Testis (tissue), 3 donors: ENCODE results near the gene INTS3. TPM values are rescaled to one million over a fixed set of nuclear protein-coding genes. Genes with fewer than 3 reads are reported as not detected.

Experiments
- DNase-seq: peaks from one replicate; pipeline ENCODE4 v3.0.0-alpha.2; 2019
- H3K27ac ChIP-seq, 2 donors: fragments of 200-600 bp; sonication (generic); one replicate each; pipeline ENCODE4 v1.5.1; 2019
- H3K27me3 ChIP-seq: fragments of 200-600 bp; sonication (generic); one replicate; pipeline ENCODE4 v1.5.1; 2019
- H3K36me3 ChIP-seq: fragments of 200-600 bp; sonication (generic); one replicate; pipeline ENCODE4 v1.5.1; 2017; ENCODE audit warnings: low read depth; ENCODE audit errors: missing control alignments
- H3K4me1 ChIP-seq: fragments of 200-600 bp; sonication (generic); one replicate; pipeline ENCODE4 v1.5.1; 2019
- H3K4me3 ChIP-seq, 2 donors: fragments of 200-600 bp; sonication (generic); one replicate each; pipeline ENCODE4 v1.5.1; 2017 to 2019
- H3K9me3 ChIP-seq: fragments of 200-600 bp; sonication (generic); one replicate; pipeline ENCODE4 v1.5.1; 2017
- POLR2A ChIP-seq: fragments of 450-650 bp; IDR thresholded peaks from one replicate; pipeline ENCODE4 v1.6.1; 2017; ENCODE audit warnings: antibody characterized with exemption, mild to moderate bottlenecking, moderate library complexity
- WGBS, 2 donors: methylation state at CpG; one replicate each; pipeline ENCODE4 v1.1.5; 2018; 5-methylcytosine and 5-hydroxymethylcytosine counted together
- intact Hi-C: fragments of 100-400 bp; cut with DNase I; formaldehyde crosslinking; loops from one replicate; pipeline ENCODE4 v1.15.1; 2023; ENCODE audit warnings: low total_unique reads
- polyA plus RNA-seq: library from polyadenylated mRNA; stranded (reverse); fragments of 350-450 nt; fragmentation: Illumina TruSeq; extraction: RNeasy Lipid Tissue Mini Kit (QIAGEN cat#74804); gene quantifications from one replicate; pipeline ENCODE4 v1.2.3, GENCODE V29; 2014; ENCODE audit warnings: low read depth, low replicate concordance; ENCODE audit not compliant: insufficient read depth
- total RNA-seq, 2 donors: library from RNA; depleted of rRNA; stranded (reverse); fragments of >200 nt; gene quantifications; one replicate each; pipeline ENCODE4 v1.2.3, GENCODE V29; 2016
- TF ChIP-seq, protein P1 (sequence below), 3 experiments: fragments of 450-650 bp in 2 of 3; fragments of 200-600 bp in 1 of 3; sonication (generic) in 1 of 3; IDR thresholded peaks; one replicate each; pipeline ENCODE4 v1.5.1; 2016 to 2019; ENCODE audit warnings: antibody characterized with exemption in 3 of 3, mild to moderate bottlenecking in 2 of 3, moderate library complexity in 1 of 3

The INTS3 gene
- total and polyA plus RNA-seq, 3 donors from 2014 or later = 66.1 to 121 (median 113) TPM

- DNase-seq = peak; percentile 96
- Histone ChIP-seq H3K9me3 (no peaks in the 10 kb centered on the region), H3K4me3 (peak overlapping the region in 1 of 2 donors; percentile 14), H3K27me3 (no peaks in the 10 kb centered on the region), H3K4me1 (no peaks in the 10 kb centered on the region), H3K27ac (no peak overlapping the region), H3K36me3 (no peaks in the 10 kb centered on the region)
- WGBS, 2 donors = 57 to 64% methylated on average over 20 to 26 of the region's 26 CpGs
- no peak for TF ChIP-seq POLR2A
- TF ChIP-seq, protein P1, sequence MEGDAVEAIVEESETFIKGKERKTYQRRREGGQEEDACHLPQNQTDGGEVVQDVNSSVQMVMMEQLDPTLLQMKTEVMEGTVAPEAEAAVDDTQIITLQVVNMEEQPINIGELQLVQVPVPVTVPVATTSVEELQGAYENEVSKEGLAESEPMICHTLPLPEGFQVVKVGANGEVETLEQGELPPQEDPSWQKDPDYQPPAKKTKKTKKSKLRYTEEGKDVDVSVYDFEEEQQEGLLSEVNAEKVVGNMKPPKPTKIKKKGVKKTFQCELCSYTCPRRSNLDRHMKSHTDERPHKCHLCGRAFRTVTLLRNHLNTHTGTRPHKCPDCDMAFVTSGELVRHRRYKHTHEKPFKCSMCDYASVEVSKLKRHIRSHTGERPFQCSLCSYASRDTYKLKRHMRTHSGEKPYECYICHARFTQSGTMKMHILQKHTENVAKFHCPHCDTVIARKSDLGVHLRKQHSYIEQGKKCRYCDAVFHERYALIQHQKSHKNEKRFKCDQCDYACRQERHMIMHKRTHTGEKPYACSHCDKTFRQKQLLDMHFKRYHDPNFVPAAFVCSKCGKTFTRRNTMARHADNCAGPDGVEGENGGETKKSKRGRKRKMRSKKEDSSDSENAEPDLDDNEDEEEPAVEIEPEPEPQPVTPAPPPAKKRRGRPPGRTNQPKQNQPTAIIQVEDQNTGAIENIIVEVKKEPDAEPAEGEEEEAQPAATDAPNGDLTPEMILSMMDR (IDR thresholded peaks at IDR 0.05) = peak; percentile 89 to 99 (median 93)
- intact Hi-C loops = loop anchor here (10.0 kb wide), 1 partner anchor 148 kb away; the partner anchor contains the start of gene DENND4B
These were observed 69.2 kb downstream of the INTS3 start for GRCh38 chr1:153796786-153797659.

DNA sequence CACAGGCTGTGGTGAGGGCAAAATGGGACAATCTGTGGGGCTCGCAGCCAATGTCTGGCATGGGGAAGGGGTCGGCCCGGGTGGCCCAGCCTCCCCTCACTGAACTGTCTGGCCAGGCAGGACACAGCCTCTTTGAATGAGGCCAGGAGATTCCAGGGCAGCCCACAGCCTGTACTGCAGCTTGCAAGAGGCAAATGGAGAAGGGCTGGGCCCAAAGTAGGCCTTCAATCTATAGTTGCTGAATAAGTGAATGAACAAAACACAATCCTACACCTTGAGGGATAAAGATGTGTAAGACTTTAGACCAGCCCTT lies 70.6 kb downstream of the INTS3 start:
- peak; percentile 12 for DNase-seq
- intact Hi-C loops = loop anchor here (10.0 kb wide), 1 partner anchor 146 kb away; the partner anchor contains the start of gene DENND4B
- no peak overlapping the region for H3K27ac ChIP-seq
- no peaks in the 10 kb centered on the region for H3K36me3 ChIP-seq
- 72 to 83% methylated on average over 3 of the region's 3 CpGs for WGBS, 2 donors
- no peaks in the 10 kb centered on the region for H3K4me1 ChIP-seq
- H3K9me3 ChIP-seq = no peaks in the 10 kb centered on the region
- H3K27me3 ChIP-seq = no peaks in the 10 kb centered on the region
- TF ChIP-seq, protein P1 (IDR thresholded peaks at IDR 0.05) = no peak
- no peak for TF ChIP-seq POLR2A
- H3K4me3 ChIP-seq = no peak overlapping the region

DNA sequence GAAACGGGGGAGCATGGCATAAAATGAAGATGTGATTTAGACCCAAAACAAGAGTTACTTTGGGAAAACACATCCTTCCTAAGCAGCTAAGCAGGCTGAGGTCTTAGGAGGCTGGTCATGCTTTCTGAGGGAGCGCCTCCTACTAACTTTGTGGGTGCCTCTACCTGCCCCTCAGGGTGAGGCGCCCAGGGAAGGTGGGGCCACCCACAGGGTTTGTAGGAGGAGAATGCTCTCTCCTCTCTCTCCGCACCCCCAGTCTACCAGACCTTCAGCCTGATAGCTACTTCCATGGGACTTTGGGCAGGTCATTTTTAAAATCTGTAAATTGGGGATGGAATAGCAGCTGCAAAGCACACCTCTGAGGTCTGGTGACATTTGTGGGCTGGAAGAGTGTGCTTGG lies 71.2 kb downstream of the INTS3 start:
- no peaks in the 10 kb centered on the region for H3K4me1 ChIP-seq
- H3K4me3 ChIP-seq = no peak overlapping the region
- no peaks in the 10 kb centered on the region for H3K36me3 ChIP-seq
- DNase-seq = peak; percentile 12
- no peaks in the 10 kb centered on the region for H3K9me3 ChIP-seq
- no peaks in the 10 kb centered on the region for H3K27me3 ChIP-seq
- H3K27ac ChIP-seq = no peak overlapping the region
- intact Hi-C loops = loop anchor here (10.0 kb wide), 1 partner anchor 146 kb away; the partner anchor contains the start of gene DENND4B
- TF ChIP-seq, protein P1 (IDR thresholded peaks at IDR 0.05) = no peak
- no peak for TF ChIP-seq POLR2A
- WGBS, 2 donors = 95 to 96% methylated on average over 4 of the region's 4 CpGs

- no peaks in the 10 kb centered on the region for H3K4me1 ChIP-seq
- DNase-seq = peak; percentile 12
- TF ChIP-seq, protein P1 (IDR thresholded peaks at IDR 0.05) = no peak
- TF ChIP-seq POLR2A = no peak
- intact Hi-C loops = loop anchor here (10.0 kb wide), 1 partner anchor 145 kb away; the partner anchor contains the start of gene DENND4B
- no peak overlapping the region for H3K27ac ChIP-seq
- 90 to 91% methylated on average over 21 to 27 of the region's 27 CpGs for WGBS, 2 donors
- no peaks in the 10 kb centered on the region for H3K9me3 ChIP-seq
- no peak overlapping the region for H3K4me3 ChIP-seq
- no peaks in the 10 kb centered on the region for H3K27me3 ChIP-seq
- no peaks in the 10 kb centered on the region for H3K36me3 ChIP-seq
These were observed 72.0 kb downstream of the INTS3 start for GRCh38 chr1:153799566-153800465.
